ENCODE data around the gene EIF2B2.

The EIF2B2 gene

DNA sequence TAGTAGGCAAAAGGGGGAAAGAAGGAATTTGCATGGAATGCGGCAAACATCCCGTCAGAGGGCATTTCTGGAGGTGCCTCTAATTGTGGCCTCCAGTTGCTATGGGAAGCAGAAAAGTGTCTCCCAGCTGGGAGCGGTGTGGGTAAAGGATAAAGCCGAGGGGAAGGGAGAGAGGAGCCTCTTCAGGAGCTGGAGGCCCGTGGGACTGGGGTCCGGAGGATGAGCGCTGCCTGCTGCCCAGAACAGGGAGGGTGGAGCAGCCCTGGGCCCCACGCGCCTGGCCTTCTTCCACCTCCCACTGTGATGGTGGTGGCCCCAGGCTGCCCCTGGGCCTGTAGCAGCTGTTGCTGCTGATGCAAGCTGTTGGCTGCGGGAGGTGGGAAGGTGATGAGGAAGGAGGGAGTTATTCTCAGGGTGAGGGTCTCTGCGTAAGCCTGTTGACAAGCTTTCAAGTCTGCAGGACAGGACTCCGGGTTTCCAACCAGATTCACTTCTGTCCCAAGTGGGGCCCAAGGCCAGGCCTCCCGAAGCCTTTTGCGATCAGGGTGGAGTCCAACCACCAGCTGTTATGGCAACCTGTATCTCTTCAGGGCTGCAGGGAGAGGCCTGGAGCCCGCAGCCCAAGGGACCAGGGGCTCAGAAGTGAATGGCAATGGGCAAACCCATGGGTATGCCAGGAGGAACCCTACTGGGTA, 28.2 kb upstream of the EIF2B2 start:
- TF ChIP-seq TAF1 (IDR thresholded peaks at IDR 0.05; ENCODE audit: borderline replicate concordance, insufficient read depth, low read length) (no peak), POLR2AphosphoS5 (IDR thresholded peaks at IDR 0.05; ENCODE audit: low read depth, low read length) (no peak), FOXP2 (optimal IDR thresholded peaks at IDR 0.05; ENCODE audit: borderline replicate concordance, extremely low read depth, extremely low read length, insufficient read depth) (no peak), SIN3A (IDR thresholded peaks at IDR 0.05; ENCODE audit: borderline replicate concordance, insufficient read depth, low read length) (no peak)
- TF ChIP-seq, protein P1, sequence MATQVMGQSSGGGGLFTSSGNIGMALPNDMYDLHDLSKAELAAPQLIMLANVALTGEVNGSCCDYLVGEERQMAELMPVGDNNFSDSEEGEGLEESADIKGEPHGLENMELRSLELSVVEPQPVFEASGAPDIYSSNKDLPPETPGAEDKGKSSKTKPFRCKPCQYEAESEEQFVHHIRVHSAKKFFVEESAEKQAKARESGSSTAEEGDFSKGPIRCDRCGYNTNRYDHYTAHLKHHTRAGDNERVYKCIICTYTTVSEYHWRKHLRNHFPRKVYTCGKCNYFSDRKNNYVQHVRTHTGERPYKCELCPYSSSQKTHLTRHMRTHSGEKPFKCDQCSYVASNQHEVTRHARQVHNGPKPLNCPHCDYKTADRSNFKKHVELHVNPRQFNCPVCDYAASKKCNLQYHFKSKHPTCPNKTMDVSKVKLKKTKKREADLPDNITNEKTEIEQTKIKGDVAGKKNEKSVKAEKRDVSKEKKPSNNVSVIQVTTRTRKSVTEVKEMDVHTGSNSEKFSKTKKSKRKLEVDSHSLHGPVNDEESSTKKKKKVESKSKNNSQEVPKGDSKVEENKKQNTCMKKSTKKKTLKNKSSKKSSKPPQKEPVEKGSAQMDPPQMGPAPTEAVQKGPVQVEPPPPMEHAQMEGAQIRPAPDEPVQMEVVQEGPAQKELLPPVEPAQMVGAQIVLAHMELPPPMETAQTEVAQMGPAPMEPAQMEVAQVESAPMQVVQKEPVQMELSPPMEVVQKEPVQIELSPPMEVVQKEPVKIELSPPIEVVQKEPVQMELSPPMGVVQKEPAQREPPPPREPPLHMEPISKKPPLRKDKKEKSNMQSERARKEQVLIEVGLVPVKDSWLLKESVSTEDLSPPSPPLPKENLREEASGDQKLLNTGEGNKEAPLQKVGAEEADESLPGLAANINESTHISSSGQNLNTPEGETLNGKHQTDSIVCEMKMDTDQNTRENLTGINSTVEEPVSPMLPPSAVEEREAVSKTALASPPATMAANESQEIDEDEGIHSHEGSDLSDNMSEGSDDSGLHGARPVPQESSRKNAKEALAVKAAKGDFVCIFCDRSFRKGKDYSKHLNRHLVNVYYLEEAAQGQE (IDR thresholded peaks at IDR 0.05; ENCODE audit: insufficient read depth in 1 of 2, low read depth in 2 of 2, low read length in 2 of 2): no peak

DNA sequence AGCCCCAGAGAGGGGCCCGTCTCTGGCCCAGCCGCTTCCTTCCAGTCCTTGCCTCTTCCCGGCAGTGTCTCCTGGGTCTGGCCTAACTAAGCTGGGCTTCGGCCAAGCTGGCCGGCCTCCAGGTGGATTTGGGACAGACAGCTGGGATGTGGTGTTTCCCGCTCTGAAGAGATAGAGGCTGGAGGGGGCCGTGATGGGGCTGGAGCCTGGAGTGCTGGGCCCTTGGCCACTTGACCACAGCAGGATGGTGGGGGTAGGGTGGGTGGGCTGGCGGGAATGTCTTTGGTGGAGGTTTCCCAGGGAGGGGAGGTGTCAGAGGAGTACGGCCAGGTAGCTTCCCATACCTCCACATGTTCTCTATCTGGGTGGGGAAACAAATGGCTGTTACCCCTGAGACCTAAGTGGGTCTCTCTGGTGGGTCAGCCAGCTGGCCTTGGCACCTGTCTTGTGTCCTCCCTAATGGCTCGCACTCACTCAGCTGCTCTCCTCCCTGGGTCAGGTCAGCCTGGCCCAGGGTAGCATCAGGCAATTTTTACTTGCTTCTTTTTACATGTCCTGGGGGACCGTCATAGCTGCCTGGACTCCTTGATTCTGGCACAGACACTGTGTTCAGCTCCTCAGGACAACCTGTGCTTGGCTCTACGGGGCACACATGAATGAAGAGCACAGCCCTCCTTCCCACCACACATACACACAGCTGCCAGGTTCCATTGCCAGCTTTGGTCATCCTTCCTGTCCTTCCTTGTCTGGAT, 27.5 kb upstream of the EIF2B2 start:
- TF ChIP-seq POLR2AphosphoS5 (IDR thresholded peaks at IDR 0.05; ENCODE audit: low read depth, low read length) (no peak), SIN3A (IDR thresholded peaks at IDR 0.05; ENCODE audit: borderline replicate concordance, insufficient read depth, low read length) (no peak), TAF1 (IDR thresholded peaks at IDR 0.05; ENCODE audit: borderline replicate concordance, insufficient read depth, low read length) (no peak), FOXP2 (optimal IDR thresholded peaks at IDR 0.05; ENCODE audit: borderline replicate concordance, extremely low read depth, extremely low read length, insufficient read depth) (no peak)
- TF ChIP-seq, protein P1 (IDR thresholded peaks at IDR 0.05; ENCODE audit: insufficient read depth in 1 of 2, low read depth in 2 of 2, low read length in 2 of 2): no peak

DNA sequence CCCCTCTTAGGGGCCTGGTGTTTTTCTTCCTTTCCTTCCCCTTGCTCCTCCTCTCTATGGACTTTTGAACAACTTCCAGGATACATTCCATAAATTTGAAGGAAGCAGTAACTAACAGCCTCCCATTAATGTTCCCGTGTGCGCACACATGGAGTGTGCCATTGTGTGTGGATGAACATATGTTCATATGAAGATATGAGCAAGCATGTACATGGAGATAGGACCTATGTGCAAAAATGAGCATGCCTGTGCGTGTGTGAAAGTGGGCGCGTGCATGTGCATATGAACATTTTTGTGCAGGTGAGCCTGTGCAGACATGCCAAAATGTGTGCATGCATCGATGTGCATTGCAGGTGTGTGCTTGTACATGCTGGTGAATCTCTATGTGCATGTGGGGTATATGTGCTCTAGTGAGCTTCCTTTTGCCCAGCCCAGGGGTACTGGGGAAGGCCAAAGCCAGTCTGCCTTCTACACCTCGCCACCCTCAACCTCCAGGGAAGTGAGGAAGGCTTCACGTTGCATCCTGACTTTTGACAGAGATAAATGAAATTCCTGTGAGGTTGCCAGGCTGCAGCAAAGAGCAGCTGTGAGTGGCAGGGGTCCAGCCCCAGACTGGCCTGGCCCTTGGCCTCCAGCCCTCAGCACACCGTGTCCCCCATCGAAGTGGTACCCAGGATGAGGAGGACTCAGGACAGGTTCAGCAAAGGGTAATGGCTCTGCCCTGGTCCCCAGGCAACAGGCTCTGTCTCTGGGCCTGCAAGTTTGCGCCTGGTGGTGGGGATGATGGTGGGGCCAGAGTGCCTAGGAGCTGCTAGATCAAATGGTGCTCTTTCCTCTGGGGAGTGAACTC, 26.2 kb upstream of the EIF2B2 start:
- TF ChIP-seq TAF1 (IDR thresholded peaks at IDR 0.05; ENCODE audit: borderline replicate concordance, insufficient read depth, low read length) (no peak), POLR2AphosphoS5 (IDR thresholded peaks at IDR 0.05; ENCODE audit: low read depth, low read length) (no peak)
- TF ChIP-seq, protein P1 (IDR thresholded peaks at IDR 0.05; ENCODE audit: insufficient read depth in 1 of 2, low read depth in 2 of 2, low read length in 2 of 2): no peak

DNA sequence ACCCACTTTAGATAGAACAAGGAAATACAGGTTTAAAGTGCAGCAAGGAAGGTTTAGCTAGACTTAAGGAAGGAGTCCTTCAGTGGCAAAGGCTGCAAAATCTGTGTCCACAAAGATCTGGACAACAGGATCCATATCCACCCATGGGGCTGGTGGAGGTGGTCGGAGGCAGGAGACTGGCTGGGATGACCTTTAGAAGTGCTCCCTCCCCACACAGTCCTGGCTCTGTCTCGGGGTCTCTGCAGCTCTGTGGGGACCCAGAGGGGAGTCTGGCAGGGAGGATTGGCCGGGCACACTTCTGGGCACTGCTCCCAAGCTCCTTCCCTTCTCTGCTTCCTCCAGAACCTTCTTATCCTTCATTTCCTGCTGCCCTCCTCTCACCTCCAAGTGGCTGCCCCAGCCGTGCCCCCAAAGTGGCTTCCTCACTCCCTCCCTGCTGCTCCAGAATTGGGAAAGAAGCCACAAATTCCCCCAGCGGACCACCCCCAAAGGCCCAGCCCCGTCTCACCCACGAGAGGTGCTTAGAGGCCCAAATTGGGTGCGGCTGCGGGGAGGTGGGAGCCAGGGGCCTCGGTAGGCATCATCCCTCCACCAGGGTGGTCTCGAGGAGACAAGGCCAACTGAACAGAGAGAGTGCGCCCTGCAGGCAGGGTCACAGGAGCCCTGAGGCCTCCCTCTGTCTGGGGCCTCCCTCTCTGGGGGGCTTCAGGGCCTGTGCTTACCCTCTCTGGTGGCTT, 25.4 kb upstream of the EIF2B2 start:
- TF ChIP-seq, protein P1 (IDR thresholded peaks at IDR 0.05; ENCODE audit: insufficient read depth in 1 of 2, low read depth in 2 of 2, low read length in 2 of 2): no peak
- TF ChIP-seq TAF1 (IDR thresholded peaks at IDR 0.05; ENCODE audit: borderline replicate concordance, insufficient read depth, low read length) (no peak), FOXP2 (optimal IDR thresholded peaks at IDR 0.05; ENCODE audit: borderline replicate concordance, extremely low read depth, extremely low read length, insufficient read depth) (no peak), POLR2AphosphoS5 (IDR thresholded peaks at IDR 0.05; ENCODE audit: low read depth, low read length) (no peak), SIN3A (IDR thresholded peaks at IDR 0.05; ENCODE audit: borderline replicate concordance, insufficient read depth, low read length) (no peak)

Measured in PFSK-1 (cell line).